A172 (cell line): ENCODE measurements around the gene SLC47A1. TPM values are rescaled to one million over a fixed set of nuclear protein-coding genes. Genes with fewer than 3 reads are reported as not detected.
"Not testable (repeated sequence)": the region's sequence is repeated elsewhere in the genome, so short reads cannot be mapped to it uniquely, and the experiment has no call there.

Experiments
- DNase-seq: peaks from one replicate; pipeline ENCODE4 v3.0.0-alpha.2; 2015; ENCODE audit warnings: low spot score
- total RNA-seq: library from RNA; depleted of rRNA; stranded (reverse); fragments of >200 nt; shearing (Covaris generic); gene quantifications from 2 replicates; pipeline ENCODE4 v1.2.3, GENCODE V29; 2014

The SLC47A1 gene
- total RNA-seq, 1 experiment from 2014 or later = 7.3 TPM

DNA sequence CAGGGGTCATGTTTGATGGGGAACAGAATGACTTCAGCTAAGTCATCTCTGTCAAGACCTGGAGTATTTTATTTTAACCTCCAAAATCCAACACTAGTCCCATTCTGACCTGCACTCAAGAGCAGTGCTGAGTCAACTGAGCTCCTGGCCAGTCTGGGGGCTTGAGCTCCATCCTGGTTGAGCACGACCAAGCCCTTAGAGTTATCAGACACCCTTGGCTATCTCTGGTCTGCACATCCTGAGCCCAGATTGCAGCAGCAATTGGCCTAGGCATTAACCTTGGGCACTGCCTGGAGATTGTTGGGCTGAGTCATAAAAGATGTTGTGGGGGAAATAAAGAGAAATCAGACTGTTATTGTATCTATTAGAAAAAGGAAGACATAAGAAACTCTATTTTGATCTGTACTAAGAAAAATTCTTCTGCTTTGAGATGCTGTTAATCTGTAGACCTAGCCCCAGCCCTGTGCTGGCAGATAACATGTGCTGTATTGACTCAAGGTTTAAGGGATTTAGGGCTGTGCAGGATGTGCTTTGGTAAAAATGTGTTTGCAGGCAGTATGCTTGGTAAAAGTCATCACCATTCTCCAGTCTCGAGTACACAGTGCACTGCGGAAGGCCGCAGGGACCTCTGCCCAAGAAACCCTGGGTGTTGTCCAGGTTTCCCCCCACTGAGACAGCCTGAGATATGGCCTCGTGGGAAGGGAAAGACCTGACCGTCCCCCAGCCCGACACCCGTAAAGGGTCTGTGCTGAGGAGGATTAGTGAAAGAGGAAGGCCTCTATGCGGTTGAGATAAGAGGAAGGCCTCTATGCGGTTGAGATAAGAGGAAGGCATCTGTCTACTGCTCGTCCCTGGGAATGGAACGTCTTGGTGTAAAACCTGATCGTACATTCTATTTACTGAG, 14.0 kb upstream of the SLC47A1 start:
- DNase-seq = not testable (repeated sequence)

DNA sequence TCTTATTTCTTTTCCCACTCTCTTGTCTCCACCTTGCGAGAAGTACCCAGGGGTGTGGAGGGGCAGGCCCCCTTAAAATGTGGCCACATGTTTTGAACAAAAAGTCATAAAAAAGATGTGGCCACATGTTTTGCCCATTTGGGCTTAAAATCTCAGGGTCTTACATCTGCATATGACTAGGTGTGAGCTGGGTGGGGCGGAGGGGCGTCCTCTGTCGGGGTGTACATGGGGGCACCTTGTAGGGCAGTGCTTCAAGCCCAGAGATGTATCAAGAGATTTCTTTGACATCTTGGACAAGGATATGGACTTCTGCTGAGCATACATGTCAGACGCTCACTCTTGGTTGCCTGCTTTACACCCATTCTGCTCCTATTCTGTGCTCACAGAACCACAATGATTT, 13.0 kb upstream of the SLC47A1 start:
- DNase-seq = no peak

DNA sequence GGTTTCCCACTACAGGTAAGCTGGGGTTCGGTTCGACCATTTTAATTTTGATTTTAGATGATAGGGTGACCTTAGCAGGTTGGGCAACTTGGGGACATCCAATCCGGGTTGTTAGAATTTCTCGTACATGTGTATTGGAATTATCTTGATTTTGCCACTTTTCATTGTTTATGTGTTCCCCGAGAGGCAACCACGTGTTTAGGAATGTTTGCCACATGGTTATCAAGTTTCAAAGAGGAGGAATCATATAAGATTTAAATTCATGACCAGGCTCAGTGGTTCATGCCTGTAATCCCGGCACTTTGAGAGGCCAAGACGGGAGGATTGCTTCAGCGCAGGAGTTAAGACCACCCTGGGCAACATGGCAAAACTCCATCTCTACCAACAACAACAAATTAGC, 10.0 kb upstream of the SLC47A1 start:
- DNase-seq = no peak

DNA sequence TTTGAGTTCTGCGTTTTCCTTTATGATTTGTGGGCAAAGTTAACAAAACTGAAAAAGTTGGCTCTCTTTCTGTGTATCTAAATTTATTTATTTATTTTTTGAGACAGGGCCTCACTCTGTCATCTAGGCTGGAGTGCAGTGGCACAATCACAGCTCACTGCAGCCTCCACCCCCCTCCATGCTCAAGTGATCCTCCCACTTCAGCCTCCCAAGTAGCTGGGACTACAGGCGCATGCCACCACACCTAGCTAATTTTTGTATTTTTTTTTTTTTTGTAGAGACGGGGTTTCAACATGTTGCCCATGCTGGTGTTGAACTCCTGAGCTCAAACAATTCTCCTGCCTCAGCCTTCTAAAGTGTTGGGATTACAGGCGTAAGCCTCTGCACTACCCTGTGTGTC, 6.7 kb upstream of the SLC47A1 start:
- not testable (repeated sequence) for DNase-seq

DNA sequence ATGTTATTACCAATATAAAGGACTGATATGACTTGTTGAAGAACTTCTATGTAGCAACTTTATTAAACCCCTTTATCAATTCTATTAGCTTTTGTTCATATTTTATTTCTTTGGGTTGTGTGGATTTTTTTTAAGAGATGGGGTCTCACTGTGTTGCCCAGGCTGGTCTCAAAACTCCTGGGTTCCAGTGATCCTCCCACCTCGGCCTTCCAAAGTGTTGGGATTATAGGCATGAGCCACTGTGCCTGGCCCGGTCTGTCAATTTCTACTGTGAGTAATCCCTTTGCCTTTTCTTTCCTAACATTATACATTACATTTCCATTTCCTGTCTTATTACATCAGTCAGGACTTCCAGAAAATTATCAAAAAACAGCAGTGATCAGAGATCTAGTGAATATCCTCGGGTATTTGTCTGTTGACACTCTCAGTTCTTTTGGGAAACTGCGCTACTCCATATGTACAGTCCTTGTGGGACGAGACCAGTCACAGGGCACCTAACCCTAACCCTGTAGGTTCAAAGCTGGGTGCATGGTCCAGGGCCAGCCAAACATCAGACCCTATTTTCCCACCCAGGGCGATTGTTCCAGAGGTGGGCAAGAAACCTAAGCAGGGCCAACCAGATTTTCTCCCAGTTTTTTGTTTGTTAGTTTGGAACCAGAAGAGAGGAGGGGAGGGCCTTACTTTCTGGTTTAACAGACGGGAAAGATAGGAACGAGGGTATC, 1.7 kb upstream of the SLC47A1 start:
- no peak for DNase-seq

DNA sequence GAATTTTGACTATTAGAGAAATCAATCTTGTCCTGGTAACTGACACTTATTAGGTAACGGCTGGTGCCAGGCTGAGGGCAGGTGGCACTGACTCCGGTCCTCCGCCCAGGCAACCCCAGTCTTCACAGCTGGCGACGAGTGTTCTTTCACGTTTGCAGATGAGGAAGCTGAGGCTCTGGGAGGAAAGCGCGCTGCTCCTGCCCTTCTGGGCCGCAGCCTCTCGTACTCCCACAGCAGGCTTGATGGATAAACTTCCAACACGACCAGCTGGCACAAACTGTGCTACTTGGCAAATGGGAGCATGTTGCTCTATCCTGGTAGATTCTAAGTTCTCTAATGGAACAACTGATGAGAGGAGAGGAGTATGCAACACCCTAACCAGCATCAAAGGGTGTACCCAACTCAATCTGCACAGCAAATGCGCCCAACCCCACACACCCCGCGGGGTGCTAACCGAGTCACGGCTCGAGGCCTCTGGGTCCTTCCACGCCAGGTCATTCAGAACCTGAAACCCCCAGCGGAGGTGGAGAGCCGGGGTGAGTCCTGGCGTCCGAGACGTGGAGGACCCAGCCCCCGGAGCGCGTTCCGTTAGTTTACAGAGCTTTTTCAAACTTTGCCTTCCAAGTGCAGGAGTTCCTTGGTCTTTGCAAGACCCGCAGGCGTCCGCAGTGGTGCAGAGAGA, 477 bp upstream of the SLC47A1 start:
- DNase-seq = no peak

DNA sequence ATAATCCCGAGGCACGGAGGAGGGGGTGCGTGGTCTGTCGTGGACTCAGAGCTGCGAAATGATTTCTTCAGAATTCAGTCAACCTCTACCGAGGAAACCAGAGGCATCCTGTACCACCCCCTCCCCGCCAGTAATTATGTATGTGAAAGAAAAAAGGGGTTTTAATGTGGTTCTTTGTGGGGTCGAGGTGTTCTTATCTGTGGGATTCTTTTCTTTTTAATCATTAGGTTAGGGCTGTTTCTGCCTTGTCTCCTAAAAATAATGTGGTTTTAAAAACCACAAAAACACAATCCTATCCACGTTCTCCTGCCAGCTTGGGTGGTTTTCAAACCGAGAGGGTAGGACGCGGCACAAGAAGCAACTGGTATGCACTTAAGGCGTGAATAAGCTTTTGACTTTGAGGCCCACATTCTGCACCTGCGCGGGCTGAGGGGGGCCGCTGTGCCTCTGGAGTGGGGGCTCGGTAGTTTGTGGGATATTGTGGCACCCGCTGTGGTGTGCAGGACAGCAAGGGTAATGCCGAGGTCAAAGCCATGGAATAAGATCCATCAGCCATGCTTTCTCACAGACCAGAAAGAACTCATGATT, 1.0 kb downstream of the SLC47A1 start:
- DNase-seq = peak; percentile 76

DNA sequence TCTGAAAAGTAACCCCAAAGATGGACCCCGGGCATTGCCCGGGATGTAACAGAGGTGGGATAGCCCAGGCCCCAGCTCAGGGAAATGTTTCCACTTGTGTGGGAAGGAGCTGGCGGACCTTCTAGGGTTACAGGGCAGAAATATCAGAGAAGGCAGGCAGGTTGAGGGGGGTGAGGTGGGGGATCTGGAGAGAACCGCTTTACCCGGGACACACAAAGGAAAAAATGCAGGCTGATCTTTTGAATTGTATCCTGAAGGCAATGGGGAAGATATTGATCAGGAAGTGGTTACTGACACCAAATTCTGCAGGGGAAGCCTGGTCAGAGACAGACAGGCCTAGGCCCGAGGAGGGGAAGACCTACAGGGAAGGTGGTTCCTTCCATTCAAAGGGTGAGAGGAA, 3.5 kb downstream of the SLC47A1 start:
- no peak for DNase-seq

DNA sequence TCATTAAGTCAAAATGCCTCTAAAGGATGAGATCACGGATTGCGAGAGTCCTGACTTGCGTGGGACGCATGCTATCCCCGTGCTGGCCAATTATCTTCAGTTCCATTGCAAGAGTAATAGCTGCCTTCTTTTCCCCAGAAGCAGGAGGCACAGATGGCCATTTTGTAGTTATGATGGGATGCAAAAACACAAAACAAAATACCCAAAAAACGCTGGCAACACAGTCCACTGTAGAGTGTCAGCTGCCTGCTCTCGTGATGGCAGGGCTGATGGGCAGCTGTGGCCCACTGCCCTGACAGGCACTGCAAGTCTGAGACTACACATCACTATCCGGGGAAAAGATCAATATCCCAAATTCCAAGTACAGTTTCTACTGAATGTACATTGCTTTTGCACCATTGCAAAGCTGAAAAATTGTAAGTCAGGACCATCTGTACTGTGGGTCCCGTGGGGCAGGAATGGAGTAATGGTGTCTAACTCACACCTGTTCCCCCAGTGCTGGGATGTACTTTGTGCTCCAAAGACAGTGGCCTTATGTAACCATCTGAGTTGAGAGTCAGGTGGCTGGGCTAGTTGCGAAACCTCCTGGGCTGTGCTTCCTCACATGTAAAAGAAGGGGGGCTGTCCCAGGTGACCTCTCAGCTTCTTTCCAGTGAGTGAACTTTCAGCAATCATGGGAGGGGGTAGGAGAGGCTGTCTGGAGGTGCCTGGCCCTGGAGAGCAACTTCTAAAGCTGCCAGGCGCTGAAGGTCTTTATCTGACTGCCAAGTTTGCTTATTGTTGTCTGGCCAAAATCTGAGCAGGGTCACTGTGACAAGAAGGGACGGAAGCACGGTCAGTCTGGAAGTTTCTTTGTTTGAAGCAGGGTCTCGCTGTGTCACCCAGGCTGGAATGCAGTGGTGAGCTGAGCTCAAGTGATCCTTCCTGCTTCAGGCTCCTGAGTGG, 4.7 kb downstream of the SLC47A1 start:
- DNase-seq = no peak

DNA sequence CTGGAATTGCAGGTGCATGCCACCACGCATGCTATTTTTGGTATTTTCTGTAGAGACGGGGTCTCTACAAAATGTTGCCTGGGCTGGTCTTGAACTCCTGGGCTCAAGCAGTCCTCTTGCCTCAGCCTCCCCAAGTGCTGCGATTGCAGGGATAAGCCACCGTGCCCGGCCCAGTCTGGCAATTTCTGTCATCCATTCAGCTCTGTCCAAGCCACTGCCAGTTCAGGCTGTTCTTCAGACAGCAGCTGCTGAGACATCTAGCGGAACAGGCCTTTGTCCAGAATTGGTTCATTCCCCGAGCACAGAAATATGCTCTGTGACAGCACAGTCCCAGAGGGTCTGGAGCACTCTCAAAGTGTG, 5.4 kb downstream of the SLC47A1 start:
- DNase-seq = no peak

DNA sequence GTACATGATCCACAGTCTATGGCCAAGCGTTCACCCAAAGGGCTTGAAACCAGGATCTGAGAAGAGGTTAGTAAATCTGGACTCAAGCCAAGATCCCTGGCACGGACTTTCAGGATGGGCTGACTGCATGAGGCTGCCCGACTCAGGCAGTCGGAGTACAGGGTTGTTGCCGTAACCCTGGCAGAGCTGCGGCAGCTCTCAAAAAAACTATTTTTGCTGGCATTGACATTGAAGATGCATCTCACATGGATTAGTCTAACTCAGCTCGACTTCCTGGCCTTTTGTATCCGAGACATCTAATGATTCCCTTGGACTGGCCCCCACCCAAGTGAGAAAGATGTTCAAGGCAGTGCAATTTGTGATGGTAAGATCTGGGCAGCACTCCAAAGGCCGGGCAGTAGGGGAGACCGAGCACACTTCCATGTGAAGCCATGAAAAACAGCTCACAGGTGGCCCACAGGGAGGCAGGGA, 6.2 kb downstream of the SLC47A1 start:
- no peak for DNase-seq

DNA sequence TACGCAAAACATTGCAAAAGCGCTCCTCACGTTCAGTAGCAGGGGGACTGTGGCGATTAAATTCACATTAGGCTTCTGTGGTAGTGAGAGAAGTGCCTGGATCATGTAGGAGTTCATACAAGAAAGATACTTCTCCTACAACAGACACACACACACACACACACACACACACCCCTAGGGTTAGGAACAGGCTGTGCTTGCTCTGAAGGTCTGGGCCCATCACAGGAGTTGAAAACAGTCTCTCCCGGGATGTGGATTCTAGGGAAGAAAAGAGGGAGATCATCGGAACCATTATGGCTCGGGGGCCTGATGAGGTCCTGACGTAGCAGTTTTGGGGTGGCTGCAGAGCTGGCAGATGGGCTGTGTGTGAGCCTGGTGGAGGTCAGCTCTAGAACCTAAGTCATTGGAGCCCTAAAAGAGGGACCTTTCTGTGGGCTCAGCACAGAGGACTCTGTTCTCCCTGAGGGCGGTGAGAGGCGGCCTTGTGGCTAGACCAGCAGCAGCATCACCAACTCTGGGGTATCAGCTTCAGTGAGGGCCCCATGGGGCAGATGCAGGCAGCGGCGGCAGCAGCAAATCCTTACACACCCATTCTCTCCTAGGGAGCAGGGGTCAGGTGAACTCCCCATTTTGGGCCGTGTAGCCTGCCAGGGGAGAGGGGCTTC, 7.2 kb downstream of the SLC47A1 start:
- DNase-seq = no peak

DNA sequence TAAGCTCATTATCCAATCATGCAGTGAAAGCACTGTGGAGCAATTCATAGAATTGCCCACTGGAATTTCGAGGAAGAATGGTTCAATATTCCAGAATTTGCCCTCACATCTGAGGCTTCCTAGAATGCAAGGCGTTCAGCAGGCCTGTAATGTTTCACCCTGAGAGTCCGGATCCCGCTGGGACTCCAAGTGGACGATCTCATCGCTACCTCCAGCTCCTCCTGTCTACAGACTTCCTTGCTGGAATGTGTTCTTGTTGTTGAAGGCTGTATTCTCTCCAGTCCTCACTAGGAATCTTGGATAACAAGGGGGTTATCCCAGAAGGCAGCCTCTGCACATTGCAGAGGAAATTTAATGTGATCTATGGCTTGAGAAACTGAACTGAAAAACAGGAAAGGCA, 7.8 kb downstream of the SLC47A1 start:
- no peak for DNase-seq

DNA sequence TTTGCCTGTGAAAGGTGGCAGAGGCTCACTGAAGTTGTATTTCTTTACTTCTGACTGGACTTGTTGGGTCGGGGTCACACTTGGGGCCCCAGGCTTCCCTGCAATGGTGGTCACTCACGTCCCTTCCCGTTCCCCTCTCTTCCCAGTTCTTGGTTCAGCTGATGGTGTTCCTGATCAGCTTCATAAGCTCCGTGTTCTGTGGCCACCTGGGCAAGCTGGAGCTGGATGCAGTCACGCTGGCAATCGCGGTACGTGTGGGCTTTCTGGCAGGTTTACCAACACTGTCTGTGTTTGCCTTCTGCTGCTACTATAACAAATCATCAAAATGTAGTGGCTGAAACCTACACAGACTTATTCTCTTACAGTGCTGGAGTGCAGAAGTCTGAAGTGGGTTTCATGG, 8.6 kb downstream of the SLC47A1 start:
- no peak for DNase-seq

DNA sequence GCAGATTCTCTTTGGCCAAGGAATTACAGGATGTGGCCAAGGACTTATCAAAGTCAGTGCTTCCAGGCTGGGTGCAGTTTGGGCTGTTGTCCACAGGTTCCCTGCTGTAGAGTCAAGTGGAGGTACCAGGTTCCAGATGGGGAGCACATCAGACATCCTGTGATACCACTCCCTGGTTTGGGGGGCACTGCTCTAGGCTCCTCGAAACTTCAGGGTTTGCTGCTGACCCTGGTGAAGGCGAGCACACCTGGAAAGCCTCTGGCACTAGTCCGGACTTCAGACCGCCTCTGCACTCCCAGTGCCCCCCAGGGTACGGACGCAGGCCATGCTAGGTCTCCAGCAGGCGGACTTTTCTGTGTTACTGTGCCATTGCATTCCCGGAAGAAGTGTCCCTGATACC, 10.7 kb downstream of the SLC47A1 start:
- no peak for DNase-seq

DNA sequence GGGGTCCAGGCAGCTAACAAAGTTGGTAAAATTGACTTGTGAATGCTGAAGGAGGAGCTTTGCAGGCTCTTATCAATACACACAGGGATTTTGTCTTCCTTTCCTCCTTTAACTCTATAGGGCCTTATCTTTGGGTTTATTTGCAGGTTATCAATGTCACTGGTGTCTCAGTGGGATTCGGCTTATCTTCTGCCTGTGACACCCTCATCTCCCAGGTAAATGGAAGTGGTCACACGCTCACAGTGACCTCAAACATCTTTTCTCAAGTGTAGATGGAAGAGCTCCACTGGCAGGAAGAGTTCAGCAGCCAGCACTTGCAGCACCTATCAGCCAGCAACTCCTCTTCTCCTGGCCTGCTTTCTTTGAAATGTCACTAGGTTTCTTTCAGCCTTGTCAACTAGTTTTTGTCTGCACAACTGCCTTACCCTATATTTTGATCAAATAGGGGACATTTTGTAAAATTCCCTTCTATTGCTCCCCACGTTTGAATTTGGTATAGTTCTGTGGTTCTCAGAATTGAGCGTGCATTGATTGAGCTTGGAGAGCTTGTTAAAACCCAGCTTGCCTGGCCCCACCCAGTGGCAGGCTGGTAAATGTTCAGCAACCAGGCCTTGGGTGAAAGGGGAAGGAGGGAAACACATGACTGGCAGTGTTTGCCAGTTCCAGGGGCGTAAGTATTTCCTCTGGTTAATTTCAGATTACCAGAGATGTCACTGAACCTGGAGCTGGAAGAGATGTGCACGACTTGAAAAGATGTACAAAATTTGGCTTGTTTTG, 12.8 kb downstream of the SLC47A1 start:
- no peak for DNase-seq

DNA sequence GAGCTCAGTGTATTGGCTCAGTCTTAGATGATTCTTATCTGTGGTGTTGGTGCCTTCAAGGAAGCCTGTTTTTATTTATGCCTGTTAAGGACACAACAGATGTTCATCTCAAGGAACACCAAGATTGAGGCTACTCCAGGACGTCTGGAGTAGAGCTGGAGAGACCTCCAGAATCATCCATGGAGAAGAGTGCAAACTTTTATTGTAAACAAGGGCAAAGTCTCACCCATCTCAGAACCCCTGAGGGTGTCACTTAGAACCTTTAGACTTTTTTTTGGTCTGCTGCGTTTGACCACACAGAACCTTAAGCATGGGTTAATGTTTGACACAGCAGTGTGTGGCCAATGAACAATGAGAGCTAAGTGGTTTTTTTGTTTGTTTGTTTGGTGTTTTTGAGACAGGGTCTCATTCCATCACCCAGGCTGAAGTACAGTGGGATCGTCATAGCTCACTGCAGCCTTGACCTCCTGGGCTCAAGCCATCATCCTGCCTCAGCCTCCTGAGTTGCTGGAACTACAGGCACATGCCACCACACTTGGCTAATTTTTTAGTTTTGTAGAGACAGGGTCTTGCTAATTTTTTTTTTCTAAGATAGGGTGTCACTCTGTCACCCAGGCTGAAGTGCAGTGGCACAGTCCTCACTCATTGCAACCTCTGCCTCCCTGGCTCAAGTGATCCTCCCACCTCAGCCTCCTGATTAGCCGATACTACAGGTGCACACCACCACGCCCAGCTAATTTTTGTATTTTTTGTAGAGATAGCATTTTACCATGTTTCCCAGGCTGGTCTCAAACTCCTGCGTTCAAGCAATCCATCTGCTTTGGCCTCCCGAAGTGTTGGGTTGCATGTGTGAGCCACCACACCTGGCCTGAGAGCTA, 16.3 kb downstream of the SLC47A1 start:
- no peak for DNase-seq

DNA sequence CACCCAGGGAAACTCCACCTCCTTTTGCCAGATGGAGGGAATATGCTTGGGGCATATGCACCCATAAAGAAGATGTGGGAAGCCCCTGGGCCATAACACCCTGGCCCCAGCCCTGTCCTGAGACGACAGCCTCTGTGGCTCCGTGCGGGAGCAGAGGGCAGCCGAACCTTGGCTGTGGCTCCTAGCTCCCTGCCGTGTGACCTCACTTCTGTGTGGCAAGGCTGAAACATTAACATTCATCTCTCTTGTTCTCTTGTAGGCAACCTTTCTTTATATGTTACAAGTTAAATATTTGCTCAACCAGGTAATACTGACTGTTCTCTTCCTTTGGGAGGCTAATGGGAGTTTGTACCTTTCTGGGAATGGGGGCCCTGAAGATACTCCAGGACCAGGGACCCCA, 17.5 kb downstream of the SLC47A1 start:
- DNase-seq = no peak
